Testis (tissue), 3 donors: Measurements from ENCODE around the gene RAB11FIP5. TPM values are rescaled to one million over a fixed set of nuclear protein-coding genes. Genes with fewer than 3 reads are reported as not detected.

Experiments used
- DNase-seq: peaks from one replicate; pipeline ENCODE4 v3.0.0-alpha.2; 2019
- H3K27ac ChIP-seq, 2 donors: fragments of 200-600 bp; sonication (generic); one replicate each; pipeline ENCODE4 v1.5.1; 2019
- H3K27me3 ChIP-seq: fragments of 200-600 bp; sonication (generic); one replicate; pipeline ENCODE4 v1.5.1; 2019
- H3K36me3 ChIP-seq: fragments of 200-600 bp; sonication (generic); one replicate; pipeline ENCODE4 v1.5.1; 2017; ENCODE audit warnings: low read depth; ENCODE audit errors: missing control alignments
- H3K4me1 ChIP-seq: fragments of 200-600 bp; sonication (generic); one replicate; pipeline ENCODE4 v1.5.1; 2019
- H3K4me3 ChIP-seq, 2 donors: fragments of 200-600 bp; sonication (generic); one replicate each; pipeline ENCODE4 v1.5.1; 2017 to 2019
- H3K9me3 ChIP-seq: fragments of 200-600 bp; sonication (generic); one replicate; pipeline ENCODE4 v1.5.1; 2017
- CTCF ChIP-seq, 3 experiments: fragments of 450-650 bp in 2 of 3; fragments of 200-600 bp in 1 of 3; sonication (generic) in 1 of 3; IDR thresholded peaks; one replicate each; pipeline ENCODE4 v1.5.1; 2016 to 2019; ENCODE audit warnings: antibody characterized with exemption in 3 of 3, mild to moderate bottlenecking in 2 of 3, moderate library complexity in 1 of 3
- POLR2A ChIP-seq: fragments of 450-650 bp; IDR thresholded peaks from one replicate; pipeline ENCODE4 v1.6.1; 2017; ENCODE audit warnings: antibody characterized with exemption, mild to moderate bottlenecking, moderate library complexity
- WGBS, 2 donors: methylation state at CpG; one replicate each; pipeline ENCODE4 v1.1.5; 2018; 5-methylcytosine and 5-hydroxymethylcytosine counted together
- intact Hi-C: fragments of 100-400 bp; cut with DNase I; formaldehyde crosslinking; loops from one replicate; pipeline ENCODE4 v1.15.1; 2023; ENCODE audit warnings: low total_unique reads
- polyA plus RNA-seq: library from polyadenylated mRNA; stranded (reverse); fragments of 350-450 nt; fragmentation: Illumina TruSeq; extraction: RNeasy Lipid Tissue Mini Kit (QIAGEN cat#74804); gene quantifications from one replicate; pipeline ENCODE4 v1.2.3, GENCODE V29; 2014; ENCODE audit warnings: low read depth, low replicate concordance; ENCODE audit not compliant: insufficient read depth
- total RNA-seq, 2 donors: library from RNA; depleted of rRNA; stranded (reverse); fragments of >200 nt; gene quantifications; one replicate each; pipeline ENCODE4 v1.2.3, GENCODE V29; 2016

Gene RAB11FIP5
- total and polyA plus RNA-seq, 3 donors from 2014 or later = 108 to 332 (median 168) TPM

GRCh38 chr2:73082523-73083410 is 30.0 kb downstream of the RAB11FIP5 start:
- intact Hi-C loops = no loop called here
- no peak overlapping the region for H3K4me3 ChIP-seq
- WGBS, 2 donors = 88 to 94% methylated on average over 7 to 13 of the region's 13 CpGs
- no peaks in the 10 kb centered on the region for H3K27me3 ChIP-seq
- H3K36me3 ChIP-seq = no peaks in the 10 kb centered on the region
- H3K4me1 ChIP-seq = peaks cover 7% of the 10 kb centered on the region
- no peak for DNase-seq
- TF ChIP-seq CTCF (IDR thresholded peaks at IDR 0.05) (no peak), POLR2A (no peak)
- H3K9me3 ChIP-seq = no peaks in the 10 kb centered on the region
- H3K27ac ChIP-seq = no peak overlapping the region

- H3K27me3 ChIP-seq = no peaks in the 10 kb centered on the region
- no peak for DNase-seq
- no peak overlapping the region for H3K4me3 ChIP-seq
- 75 to 79% methylated on average over 12 to 16 of the region's 16 CpGs for WGBS, 2 donors
- no peaks in the 10 kb centered on the region for H3K36me3 ChIP-seq
- H3K27ac ChIP-seq = no peak overlapping the region
- TF ChIP-seq POLR2A (no peak), CTCF (IDR thresholded peaks at IDR 0.05) (no peak)
- H3K4me1 ChIP-seq = peaks cover 7% of the 10 kb centered on the region
- no peaks in the 10 kb centered on the region for H3K9me3 ChIP-seq
- intact Hi-C loops = no loop called here
These were observed 31.5 kb downstream of the RAB11FIP5 start for GRCh38 chr2:73081181-73081671.

- TF ChIP-seq POLR2A (no peak), CTCF (IDR thresholded peaks at IDR 0.05) (no peak)
- intact Hi-C loops = no loop called here
- H3K36me3 ChIP-seq = no peaks in the 10 kb centered on the region
- no peak overlapping the region for H3K4me3 ChIP-seq
- WGBS, 2 donors = 66 to 77% methylated on average over 12 to 31 of the region's 31 CpGs
- H3K4me1 ChIP-seq = peaks cover 7% of the 10 kb centered on the region
- no peaks in the 10 kb centered on the region for H3K27me3 ChIP-seq
- H3K9me3 ChIP-seq = no peaks in the 10 kb centered on the region
- no peak for DNase-seq
- no peak overlapping the region for H3K27ac ChIP-seq
These were observed 32.2 kb downstream of the RAB11FIP5 start for GRCh38 chr2:73080321-73081131.

GRCh38 chr2:73079636-73080035 is 33.1 kb downstream of the RAB11FIP5 start:
- no peak overlapping the region for H3K4me3 ChIP-seq
- H3K27ac ChIP-seq = no peak overlapping the region
- no peak for DNase-seq
- TF ChIP-seq POLR2A = no peak
- TF ChIP-seq CTCF (IDR thresholded peaks at IDR 0.05) = no peak
- no peaks in the 10 kb centered on the region for H3K27me3 ChIP-seq
- 92 to 97% methylated on average over 4 to 9 of the region's 9 CpGs for WGBS, 2 donors
- H3K4me1 ChIP-seq = peaks cover 7% of the 10 kb centered on the region
- intact Hi-C loops = no loop called here
- no peaks in the 10 kb centered on the region for H3K36me3 ChIP-seq
- no peaks in the 10 kb centered on the region for H3K9me3 ChIP-seq
